ENCODE data around the gene FBXO15.

The FBXO15 gene

DNA sequence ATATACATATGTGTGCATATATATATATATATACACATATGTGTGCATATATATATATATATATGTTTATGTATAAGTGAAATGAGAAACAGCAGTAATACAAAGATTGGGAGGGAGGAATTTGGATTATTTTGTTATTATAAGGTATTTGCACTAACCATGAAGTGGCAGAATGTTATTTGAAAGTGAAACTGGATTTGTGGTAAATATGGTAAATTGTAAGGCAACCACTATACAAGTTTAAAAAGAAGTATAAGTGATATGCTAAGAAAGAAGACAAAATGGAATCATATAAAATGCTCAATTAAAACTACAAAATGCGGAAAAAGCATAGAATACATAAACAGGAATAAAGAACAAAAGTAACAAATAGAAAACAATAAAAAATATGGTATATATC, 37.5 kb downstream of the FBXO15 start:
- no peak for DNase-seq

DNA sequence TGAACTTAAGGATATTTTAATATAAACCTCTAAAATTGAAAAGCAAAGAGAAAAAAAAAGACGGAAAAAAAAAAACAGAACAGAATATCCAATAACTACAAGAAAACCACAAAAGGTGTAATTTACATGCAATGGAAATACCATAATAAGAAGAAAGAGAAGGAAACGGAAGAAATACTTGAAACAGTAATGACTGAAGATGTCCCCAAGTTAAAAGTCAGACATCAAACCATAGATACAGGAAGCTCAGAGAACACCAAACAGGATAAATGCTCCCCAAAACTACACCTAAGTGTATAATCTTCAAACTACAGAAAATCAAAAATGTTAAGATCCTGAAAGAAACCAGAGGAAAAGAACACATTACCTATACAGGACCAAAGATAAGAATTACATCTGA, 39.2 kb downstream of the FBXO15 start:
- DNase-seq: no peak

DNA sequence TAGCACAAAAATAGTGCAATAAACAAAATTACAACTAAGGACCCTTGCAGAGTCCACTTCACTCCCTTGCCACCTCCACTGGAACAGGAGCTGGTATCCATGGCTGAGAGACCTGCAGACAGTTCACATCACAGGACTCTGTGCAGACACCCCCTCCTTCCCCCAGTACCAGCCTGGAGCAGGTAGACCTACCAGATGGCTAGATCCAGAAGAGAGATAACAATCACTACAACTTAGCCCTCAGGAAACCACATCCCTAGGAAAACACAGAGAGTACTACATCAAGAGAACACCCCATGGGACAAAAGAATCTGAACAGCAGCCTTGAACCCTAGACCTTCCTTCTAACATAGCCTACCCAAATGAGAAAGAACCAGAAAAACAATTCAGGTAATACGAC, 49.8 kb downstream of the FBXO15 start:
- DNase-seq: no peak

DNA sequence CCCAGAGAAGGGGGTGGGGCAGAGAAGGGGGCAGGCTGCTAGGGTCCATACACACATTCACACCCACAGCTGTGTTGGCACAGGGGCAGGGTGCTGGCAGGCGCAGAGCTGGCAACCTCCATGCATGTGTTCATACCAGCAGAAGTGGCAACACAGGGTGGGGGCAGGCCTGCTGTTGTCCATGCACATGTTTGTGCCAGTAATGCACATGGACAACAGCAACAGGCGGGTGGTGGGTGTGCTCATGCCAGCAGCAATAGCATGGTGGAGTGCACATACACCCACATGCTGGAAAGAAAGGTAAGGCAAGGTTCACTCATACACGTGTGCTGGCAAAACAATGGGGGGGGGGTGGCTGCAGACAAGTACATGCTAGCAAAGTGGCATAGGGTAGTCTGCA, 54.7 kb downstream of the FBXO15 start:
- no peak for DNase-seq

DNA sequence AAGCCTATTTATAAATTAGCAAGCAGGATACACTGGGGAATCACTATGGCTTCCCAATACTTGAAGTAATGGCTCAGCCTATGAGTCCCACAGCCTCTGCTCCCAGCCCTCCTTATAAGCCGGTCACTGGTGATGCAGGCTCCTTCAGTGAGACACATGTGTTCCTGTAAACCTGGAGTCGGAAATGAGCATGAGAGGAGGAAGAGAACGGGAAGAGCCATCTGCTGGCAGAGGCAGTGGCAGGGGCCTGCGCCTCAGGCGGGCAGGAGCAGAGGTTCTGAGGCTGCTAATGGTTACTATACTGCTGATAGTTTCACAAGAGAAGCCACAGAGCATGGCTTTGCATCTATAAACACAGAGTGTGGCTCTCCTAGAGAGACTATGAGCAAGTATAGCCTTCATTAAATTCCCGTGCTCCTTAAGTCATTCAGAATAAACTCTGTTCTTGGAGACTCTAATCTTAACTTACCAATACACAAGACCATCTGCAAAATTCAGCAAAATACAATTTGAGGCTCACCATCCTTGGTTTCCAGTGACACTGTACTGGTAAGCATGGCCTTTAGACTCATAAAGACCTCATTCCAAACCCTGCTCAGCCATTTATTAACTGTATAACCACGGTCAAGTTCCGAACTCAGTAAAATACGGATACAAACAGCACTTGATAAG, 63.3 kb downstream of the FBXO15 start:
- DNase-seq: no peak

DNA sequence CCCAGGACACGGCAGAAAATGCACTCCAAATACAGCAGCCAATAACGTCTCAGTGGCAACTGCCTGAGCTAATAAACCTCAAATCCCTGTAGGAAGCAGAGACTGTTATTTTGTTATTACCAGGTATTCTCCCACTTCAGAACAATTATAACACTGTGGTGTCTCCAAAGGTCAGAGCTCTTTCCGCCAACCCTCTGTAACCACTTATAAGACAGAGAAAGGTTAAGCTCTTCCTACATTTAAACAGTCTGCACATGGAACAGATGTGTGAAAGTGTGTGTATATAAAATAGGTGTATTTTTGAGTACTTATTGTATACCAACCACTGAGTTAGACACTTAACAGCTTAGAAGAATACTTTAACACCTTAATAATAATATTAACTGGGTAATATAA, 64.1 kb downstream of the FBXO15 start:
- no peak for DNase-seq

DNA sequence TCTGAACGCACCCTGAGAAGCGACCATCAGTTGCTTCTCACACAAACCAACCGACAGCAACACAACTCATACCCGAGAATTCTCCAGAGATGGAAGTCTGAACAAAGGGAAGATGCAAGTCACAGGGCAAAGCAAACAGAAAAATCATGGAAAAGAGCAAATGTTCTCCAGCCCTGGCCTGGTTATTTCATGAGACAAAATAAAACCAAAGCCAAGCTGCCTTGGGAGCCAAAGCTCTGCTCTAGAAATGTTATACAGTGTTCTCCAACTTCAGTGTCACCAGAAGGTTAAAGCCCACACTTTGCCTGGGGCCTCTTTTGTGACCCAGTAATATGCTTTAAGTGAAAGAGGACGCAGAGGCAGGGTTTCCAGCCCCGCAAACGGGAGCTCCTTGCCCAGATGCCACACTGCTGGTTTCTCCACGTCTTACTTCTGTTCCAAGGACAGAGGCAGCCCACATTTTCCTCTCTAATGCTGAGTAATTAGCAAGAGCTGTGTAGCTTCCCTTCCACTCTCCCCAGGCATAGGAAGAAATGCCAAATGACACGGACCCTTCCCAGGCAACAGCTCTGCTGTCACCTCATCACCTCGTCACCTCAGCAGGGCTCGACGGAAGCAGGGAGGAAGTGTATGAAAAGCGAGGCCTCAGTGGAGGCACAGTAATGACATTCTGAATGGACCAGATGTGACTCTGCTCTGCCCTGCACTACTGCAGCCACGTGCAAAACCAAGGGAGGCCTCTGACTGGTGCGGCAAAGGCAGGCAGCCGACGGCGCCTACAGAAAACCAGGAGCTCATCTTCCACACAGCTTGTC, 64.7 kb downstream of the FBXO15 start:
- no peak for DNase-seq

DNA sequence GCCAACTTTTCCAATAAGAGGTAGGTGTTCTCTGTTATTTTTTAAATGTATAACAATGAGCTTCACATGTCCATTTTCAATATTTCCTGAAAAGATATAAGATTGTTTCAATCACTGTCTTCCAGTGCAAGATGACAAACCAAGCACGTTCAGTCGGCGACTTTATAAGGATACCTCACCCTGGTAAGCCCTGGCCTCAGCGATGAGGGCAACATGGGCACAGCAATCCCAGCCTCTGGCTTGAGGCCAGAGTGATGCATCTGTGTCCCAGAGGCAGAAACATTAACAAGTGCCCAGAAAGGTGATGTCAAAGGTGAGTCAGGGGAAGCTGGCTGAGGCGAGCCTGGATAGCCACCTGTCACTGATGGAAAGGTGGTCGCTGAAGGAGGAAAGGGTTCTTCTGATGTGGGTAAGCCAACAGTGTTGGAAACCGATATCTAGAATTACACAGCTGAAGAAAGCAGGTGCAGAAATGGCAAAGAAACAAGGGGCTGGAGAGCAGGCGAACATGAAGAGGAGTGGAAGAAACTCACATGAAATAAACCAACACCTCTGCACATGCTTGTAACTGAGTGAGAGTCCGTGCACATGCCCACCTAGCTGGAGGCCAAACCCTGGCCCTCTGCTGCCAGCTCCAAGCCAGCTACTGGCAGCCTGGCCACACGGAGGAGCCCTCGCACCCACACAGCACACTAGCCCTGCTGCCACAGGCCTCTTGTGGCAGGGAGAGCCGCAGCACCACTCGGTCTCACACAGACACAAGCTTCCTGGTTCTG, 65.5 kb downstream of the FBXO15 start:
- peak; percentile 49 for DNase-seq

DNA sequence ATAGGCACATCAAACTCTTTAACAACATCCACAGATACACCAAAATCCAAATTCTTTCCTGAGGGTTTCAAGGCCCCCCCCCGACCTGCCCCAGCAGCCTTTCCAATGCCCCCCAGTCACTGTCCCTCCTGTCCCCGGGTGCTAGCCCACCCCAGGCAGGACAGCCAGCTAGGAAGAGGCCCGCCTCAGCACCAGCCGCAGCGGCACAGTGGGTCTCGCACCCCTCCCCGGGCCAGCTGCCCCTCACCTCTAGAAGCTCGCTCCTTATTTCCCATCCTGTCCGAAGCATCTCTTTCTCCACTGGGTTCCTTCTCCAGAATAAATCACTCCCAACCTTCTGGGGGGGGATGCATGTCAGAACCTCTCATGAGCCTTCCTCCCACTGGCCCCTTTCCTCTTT, 69.4 kb downstream of the FBXO15 start:
- DNase-seq: no peak

DNA sequence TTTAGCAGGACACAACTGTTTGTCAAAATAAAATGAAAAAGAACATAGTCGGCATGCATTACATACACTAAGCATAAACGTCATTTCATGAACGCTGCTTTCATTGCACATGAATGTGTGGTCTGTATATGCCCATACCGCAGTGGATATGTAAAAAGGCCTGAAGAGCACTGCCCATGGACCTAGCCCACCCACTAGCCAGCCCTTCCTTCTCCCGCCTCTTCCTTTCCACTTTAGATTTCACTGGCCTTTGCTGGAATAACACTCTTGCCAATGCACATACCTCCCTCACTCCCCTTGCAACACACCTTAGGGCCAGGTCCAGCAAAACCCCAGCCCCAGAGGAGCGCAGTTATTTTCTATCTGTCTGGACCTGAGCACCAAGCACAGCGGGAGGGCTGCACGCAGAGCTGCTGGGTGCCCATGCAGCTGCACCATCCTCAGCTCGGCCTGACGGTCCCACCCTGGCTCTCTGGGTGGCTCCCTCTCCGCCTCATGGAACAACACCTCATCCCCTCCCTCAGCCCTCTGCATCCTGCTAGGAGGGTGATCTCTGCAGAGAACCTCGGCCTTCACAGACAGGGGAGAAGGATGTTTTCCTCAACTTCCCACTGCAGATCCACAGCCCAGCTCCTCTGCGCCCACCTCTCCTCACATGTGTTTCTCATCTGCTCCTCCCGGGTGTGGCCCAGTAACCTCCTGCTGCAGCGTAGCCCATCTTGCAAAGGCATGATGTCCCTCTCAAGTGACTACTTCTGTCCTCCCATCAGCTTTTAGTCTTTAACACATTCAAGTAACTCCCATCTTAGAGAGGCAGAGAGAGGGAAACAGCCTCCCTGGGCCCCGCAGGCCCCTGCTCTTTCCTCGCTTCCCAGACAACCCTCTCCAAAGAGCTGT, 72.7 kb downstream of the FBXO15 start:
- DNase-seq: no peak

DNA sequence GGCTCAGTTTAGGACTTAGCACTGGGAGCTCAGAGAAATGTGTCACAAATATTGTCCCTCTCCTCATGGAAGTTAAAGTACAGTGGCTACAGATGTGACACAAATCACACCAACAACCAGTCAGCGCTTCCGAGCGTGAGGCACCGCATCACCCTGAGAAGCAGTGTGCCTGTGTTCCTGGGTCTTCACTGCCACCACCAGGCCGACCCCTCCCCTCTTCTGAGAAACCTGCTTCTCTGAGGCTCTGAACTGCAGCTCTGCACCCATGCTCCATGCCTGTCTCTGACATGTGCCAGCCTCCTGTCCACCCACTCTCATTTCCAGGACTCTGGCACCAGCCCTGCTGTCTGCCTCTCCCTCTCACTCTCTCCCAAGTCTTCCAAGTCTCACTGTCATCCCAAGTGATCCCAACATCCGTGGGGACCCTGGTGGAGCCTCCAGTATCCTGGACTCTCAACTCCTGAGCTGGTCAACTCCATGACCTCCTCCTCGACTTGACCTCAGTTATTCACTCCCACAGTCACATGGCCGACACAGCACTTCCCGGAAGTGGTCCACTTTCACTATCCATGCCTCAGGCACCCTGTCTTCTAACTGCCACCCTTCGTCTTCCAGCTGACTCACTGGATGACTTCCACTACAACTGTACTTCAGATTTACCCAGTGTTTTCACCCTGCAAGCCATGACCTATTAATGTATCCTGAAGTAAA, 73.5 kb downstream of the FBXO15 start:
- DNase-seq: no peak

DNA sequence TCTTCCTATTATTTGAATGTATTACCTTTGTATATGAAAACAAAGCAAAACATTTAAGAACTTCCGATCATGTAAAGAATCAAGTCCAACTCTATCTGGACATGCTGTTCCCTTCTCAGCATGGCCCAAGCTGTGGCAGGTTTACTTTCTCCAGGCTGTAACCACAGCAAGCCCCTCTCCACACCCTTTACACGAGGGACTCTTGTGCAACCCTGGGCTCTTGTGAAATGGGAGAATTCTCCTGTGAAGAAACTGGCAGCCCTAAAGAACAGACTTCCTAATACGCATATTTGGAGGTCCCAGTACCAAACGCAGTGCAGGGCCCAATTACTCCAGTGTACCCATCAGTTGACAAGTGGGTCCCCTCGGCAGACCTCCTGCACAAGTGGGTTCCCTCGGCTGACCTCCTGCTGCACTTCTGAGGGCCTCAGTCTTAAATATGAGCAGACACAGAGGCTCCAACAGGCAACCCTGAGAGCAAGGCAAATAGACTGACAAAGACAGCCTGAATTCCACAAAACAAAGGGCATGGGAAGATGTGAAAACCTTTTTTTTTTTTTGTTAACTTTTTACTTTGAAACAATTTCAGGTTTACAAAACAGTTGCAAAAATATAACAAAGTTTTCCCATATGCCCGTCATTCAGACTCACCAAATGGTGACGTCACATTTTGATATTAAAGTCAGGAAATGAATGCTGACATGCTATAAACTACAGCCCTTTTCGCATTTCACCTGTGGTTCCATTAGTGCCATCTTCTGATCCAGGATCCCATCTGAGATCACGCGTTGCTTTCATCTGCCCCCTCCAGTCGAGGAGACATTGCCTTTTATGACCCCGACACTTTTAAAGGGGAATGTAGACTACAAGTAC, 78.2 kb downstream of the FBXO15 start:
- DNase-seq: no peak

DNA sequence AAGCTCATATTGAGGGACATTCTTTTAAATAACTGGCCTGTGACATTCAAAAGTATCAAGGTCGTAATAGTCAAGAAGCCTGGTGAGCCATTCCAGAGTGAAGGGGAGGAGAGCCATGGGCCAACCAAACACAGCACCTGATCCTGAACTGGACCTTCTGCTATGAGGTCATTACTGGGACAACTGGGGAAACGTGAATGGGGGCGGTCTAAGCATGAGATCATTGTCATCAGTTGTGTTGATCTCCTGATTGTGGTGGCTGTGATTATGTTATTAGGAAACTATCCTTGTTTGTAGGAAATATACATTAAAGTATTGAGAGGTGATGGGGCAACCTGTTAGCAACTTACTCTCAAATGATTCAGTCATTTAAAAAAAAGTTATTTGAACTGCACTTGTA, 79.3 kb downstream of the FBXO15 start:
- no peak for DNase-seq

DNA sequence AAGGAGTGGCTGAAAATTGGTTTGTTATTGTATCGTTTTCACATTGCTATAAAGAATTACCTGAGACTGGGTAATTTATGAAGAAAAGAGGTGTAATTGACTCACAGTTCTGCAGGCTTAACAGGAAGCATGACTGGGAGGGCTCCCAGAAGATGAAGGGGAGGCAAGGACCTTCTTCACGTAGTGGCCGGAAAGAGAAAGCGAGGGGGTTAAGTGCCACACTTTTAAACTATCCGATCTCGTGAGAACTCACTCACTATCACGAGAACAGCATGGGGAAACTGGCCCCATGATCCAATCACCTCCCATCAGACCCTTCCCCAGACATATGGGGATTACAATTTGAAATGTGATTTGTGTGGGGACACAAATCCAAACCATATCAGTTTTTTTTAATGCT, 81.6 kb downstream of the FBXO15 start:
- DNase-seq: no peak

DNA sequence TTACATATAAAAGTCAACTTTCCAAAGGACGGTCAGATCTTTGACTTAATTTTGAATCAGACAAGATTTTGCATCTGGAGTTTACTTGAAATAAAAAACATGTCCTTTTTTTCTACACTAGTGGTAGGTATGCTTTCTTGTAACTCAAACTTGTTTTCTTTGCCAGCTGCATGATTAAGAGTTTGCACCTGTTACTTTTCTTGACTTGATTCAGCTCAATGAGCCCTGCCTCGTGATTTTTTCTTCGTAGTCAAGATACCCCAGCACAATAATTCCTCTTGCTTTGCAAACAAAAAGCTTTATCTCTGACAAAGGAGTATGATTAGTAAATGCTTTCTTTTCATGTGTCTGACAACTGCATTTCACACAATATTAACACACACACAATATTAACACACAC, 82.3 kb downstream of the FBXO15 start:
- DNase-seq: no peak

DNA sequence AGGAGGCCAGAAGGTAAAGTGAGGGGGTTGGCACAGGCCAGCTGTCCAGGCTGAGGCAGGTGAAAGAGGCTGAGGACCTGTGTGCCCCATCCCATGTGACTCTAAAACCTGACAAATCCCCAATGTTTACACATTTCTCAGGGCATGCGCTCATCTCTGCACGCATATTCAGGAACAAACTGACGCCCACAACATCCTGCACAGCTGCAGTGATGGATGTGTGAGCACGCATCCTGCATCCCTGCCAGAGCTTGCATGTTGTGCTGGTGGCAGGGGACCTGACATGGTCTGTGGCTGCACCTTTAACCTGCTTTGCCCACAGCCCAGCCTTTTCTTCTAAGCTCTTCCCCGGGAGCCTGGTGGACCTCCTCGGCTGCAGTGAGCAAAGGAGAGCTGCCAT, 83.1 kb downstream of the FBXO15 start:
- DNase-seq: no peak

DNA sequence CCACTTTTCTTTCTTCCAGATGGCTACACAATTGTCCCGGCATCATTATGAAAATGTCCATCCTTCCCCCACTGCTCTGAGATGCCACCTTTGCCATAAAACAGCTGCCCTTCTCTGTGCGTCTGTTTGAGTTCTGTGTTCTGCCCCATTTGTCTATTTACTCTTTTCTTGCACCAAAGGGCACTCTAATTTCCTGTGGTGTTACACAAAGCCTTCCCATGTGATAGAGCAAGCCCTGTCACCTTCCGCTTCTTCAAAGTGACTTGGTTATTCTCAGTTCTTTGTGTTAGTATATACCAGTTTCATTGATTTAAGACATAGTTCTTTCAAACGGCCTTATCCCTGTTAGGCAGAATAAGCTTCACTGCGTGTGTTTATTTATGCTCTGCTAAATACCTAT, 84.1 kb downstream of the FBXO15 start:
- DNase-seq: no peak

DNA sequence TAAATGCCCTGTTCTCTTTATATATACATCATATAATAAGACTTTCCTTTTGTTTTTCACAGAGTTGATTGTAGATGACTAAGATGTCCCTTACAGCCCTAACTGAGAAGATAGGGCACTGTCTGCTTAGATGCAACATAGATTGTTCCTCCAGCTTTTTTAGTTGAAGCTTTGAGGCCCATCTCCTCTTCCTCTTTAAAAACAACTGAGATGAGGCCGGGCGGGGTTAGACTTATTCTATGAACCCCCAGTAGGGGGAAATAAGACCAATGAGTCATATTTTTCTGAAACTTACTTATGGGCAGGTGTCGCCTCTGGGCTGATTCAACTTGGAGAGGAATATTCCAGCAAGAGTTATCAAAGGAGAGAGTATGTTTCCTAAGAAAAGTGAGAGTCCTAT, 84.6 kb downstream of the FBXO15 start:
- no peak for DNase-seq

DNA sequence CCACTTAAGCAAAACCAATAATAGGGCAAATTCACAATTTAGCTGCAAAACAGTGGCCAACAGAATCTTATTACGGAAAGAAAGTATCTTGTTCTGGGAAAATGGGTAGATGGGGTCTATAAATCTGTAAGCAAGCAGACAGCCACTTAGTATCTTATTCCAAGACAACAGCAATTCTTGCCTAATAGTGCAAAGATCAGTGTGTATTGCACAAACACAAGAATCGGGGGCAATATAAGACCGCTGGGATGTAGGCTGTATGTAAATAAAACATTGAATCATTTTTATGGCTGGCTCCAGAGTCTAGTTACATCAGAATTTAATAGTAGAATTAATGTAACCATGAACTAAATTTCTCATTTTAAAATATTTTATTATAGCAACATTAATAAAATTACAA, 85.6 kb downstream of the FBXO15 start:
- no peak for DNase-seq

DNA sequence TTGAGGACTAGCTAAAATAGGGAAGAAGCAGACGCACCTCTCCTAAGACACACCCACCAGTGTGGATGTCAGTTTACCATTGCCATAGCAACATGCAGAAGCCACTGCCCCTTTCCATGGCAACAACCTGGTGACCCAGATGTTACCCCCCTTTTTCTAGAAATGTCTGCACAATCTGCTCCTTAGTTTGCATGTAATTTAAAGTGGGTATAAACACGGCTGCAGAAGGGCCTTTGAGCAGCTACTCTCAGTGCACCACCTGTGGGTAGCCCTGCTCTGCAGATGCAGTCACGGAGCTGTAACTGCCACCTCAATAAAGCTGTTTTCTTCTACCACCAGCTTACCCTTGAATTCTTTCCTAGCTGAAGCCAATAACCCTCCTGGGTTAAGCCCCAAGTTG, 87.1 kb downstream of the FBXO15 start:
- no peak for DNase-seq

DNA sequence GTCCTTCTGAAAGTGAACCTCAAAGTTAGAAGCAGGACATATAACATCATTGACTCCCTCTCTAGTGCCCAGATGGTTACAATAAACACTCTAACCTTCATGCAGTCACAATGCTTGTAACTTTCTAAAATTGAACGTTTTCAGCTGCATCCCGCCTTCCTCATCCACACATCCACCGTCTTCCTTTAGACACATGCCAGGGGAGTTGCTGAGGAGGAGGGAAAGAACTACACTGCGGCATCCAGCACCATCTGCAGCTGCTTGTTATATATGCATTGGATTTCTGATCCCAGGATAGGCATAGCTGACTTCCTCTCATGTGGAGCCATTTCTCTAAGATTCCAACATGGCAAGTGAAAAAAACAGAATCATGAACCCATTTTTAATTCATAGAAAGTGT, 96.8 kb downstream of the FBXO15 start:
- no peak for DNase-seq
